GM12872 (cell line): ENCODE data around the gene MEI1.

Experiments used
- CTCF ChIP-seq: IDR thresholded peaks from 3 replicates; pipeline ENCODE4 v1.5.1; 2011; ENCODE audit warnings: low read depth, mild to moderate bottlenecking, low read length, moderate library complexity; ENCODE audit not compliant: insufficient read depth

Gene MEI1

GRCh38 chr22:41799486-41800347 lies 100.4 kb downstream of the MEI1 start:
- TF ChIP-seq CTCF, result no peak

GRCh38 chr22:41800348-41801146 lies 101.2 kb downstream of the MEI1 start, which contains the start of gene CCDC134:
CCDC134 (plus strand) TSS chr22:41800679; CDS start chr22:41808891, 8,212 bp downstream.
- no peak for TF ChIP-seq CTCF

DNA sequence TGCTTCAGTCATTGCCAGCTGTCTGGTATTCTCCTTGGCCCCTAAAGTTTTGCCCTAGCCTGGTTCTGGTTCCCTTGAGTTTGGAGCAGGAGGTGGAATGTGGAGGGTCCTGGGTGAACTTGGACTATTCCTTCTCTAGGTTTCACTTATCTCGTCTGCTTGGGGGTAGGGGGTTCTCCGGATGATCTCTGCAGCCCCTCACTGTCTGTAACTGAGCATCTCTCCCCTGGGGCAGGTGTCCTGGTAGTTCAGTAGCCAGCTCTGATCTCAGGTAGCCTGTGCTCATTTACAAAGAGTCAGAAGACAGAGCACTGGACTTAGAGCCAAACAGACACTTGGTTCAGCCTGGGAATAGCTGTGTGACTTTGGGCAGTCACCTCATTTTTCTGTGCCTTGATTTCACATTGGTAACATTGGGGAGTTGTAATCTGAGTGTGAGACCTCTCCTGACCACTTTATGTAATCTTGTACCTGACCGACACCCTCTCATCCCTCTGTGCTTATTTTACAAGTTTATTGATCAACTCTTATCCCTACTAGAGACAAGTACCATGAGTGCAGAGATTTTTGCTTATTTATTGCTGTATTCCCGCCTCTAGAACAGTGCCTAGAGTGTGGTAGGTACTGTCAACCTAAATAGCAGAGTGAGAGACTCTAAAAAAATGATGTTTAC lies 102.0 kb downstream of the MEI1 start:
- no peak for TF ChIP-seq CTCF

DNA sequence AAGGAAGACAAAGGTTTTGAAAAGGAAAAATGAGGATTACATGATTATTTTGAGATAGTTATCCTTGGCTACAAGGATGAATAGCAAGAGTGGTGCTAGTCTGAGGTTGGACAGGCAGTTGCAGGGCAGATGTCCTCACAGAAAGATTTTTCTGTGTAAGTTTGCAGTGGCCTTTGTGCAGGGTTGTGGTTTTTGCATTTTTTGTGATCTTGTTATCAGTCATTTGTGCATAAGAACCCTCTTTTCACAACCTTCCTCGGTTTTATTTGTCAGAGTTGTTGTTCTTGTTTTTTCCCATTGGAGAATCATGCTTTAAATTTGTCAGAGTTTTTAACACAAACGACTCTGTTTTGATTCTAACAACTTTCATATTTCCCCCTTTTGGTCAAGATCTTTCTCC lies 102.6 kb downstream of the MEI1 start:
- no peak for TF ChIP-seq CTCF

DNA sequence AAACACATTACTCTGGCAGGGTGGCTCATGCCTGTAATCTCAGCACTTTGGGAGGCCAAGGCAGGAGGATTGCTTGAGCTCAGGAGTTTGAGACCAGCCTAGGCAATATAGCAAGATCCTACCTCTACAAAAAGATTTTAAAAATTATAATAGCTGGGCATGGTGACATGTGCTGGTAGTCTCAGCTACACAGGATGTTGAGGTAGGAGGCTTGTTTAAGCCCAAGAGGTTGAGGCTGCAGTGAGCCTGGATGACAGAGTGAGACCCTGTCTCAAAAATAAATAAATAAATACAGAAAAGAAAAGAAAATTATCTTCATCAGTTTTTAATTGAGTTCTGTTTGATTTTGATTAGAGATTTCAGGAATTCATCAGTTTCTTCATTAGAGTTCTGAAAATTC lies 106.3 kb downstream of the MEI1 start:
- TF ChIP-seq CTCF, result no peak

DNA sequence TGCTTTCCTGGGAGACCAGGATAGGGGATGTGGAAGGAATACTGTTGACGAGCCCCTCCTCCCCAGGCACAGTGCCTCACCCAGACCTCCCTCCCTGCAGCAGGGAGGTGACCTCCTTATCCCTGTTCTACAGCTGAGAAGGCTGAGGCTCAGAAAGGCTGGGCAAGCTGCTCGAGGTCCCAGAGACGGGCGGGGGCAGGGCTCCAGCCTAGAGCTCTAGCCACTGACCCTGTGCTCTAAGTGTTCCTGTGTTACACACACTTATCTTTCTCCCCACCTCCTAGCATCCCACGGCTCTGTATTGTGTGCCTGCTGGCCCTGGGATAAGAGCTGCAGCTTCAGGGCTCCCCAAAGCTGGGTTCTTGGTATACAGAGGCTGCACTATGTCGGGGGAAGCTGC lies 109.1 kb downstream of the MEI1 start:
- no peak for TF ChIP-seq CTCF

DNA sequence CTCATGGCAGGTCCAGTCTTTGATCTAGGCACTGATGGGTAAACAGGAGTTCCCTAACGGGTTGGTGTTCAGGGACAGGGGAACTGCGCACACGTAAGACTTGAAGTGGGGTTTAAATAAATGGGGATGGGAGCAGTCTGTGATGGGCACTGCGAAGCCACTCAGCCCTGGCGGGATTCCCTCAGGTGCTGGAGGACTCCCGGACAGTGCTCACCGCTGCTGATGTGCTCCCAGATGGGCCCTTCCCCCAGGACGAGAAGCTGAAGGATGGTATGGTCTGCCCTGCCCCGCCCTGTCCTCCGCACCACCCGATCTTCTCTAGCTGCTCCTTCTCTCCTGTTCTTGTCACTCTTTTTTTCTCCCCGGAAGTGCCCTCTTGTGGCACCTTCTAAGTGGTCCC lies 110.7 kb downstream of the MEI1 start:
- no peak for TF ChIP-seq CTCF
